ENCODE measurements around the gene KCNH4. TPM values are rescaled to one million over a fixed set of nuclear protein-coding genes. Genes with fewer than 3 reads are reported as not detected.

Gene KCNH4
- total RNA-seq, 4 donors from 2014 or later, result 0.47 to 0.80 TPM; not detected in 2

GRCh38 chr17:42117397-42118125, 63.4 kb downstream of the KCNH4 start:
- Histone ChIP-seq H3K4me1 (peaks cover 0 to 38% (median 10%) of the 10 kb centered on the region in 4 donors), H3K27ac (no peak overlapping the region), H3K27me3 (no peaks in the 10 kb centered on the region), H3K36me3 (no peaks in the 10 kb centered on the region), H3K9me3 (no peaks in the 10 kb centered on the region), H3K4me3 (no peak overlapping the region)
- DNase-seq, result peak in 1 of 3 donors; percentile 53
- TF ChIP-seq POLR2A (IDR thresholded peaks at IDR 0.05), result no peak
- no peak for TF ChIP-seq CTCF (IDR thresholded peaks at IDR 0.05)

DNA sequence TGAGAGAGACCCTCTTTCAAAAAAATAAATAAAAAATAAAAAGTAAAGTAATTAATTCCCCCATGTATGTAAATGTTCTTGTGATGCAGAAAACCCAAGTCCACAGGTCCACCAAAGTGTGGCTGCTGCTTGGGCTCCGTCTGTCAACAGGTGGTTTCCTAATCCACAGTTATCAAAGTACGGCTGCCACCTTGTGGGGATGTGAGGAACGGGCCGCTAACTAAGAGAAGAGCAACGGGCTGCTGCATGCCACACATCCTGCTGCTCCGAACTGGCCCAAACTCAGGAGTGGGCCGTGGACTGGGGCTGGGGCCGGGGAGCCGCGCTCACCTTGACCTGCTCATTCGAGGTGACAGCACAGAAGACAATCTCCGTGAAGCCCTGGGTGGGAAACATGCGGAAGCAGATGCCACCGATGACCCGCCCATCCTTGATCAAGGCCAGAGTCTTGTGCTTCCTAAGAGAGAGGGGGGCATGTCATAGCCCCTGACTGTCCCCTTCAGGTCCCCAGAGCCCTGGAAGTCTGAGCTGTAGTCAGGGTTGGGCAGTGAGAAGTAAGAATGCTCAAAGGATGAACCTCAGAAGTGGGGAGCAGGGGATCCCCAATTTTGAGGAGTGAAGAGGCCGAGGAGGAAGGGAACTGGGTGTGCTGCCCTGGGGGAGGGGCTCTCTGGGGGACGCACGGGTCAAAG, 64.1 kb downstream of the KCNH4 start:
- Histone ChIP-seq H3K9me3 (no peaks in the 10 kb centered on the region), H3K36me3 (no peaks in the 10 kb centered on the region), H3K4me1 (peaks cover 0 to 33% (median 11%) of the 10 kb centered on the region in 4 donors), H3K27ac (peak overlapping the region in 1 of 4 donors; percentile 78), H3K27me3 (no peaks in the 10 kb centered on the region), H3K4me3 (no peak overlapping the region)
- peak; percentile 85 to 96 (median 94) for DNase-seq
- TF ChIP-seq CTCF (IDR thresholded peaks at IDR 0.05) (peak; percentile 80 to 93 (median 92)), POLR2A (IDR thresholded peaks at IDR 0.05) (no peak)

DNA sequence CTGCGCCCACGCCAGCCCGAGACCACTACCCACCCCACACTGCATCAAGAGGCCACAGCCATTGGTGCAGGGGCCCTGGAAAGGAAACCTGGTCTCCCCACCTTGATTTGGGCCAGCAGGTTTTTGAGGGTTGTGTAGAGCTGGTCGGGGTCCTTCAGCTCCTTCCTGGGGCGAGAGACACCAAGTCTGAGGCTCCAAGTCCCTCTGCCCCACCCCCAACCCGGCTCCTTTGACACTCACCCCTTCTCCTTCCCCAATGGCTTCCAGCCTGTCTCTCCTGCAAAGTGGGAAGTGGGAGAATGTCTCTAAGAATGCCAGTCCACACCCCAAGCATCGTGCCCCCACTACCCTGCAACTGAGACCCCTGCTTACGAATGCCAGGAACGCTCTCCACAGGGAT, 66.8 kb downstream of the KCNH4 start:
- no peaks in the 10 kb centered on the region for H3K27me3 ChIP-seq
- H3K9me3 ChIP-seq, result no peaks in the 10 kb centered on the region
- peaks cover 0 to 20% (median 15%) of the 10 kb centered on the region in 4 donors for H3K4me1 ChIP-seq
- no peak for TF ChIP-seq CTCF (IDR thresholded peaks at IDR 0.05)
- no peak for TF ChIP-seq POLR2A (IDR thresholded peaks at IDR 0.05)
- peak overlapping the region in 1 of 4 donors; percentile 78 for H3K27ac ChIP-seq
- DNase-seq, result peak in 1 of 3 donors; percentile 38
- H3K36me3 ChIP-seq, result no peaks in the 10 kb centered on the region
- no peak overlapping the region for H3K4me3 ChIP-seq

GRCh38 chr17:42113293-42114069, 67.5 kb downstream of the KCNH4 start:
- Histone ChIP-seq H3K4me3 (no peak overlapping the region), H3K27ac (peak overlapping the region; percentile 87 to 96 (median 93))
- DNase-seq, result peak in 1 of 3 donors; percentile 49

More at GRCh38 chr17:42113293-42114069, 67.5 kb downstream of the KCNH4 start:
- peaks cover 0 to 19% (median 15%) of the 10 kb centered on the region in 4 donors for H3K4me1 ChIP-seq
- H3K36me3 ChIP-seq, result no peaks in the 10 kb centered on the region
- H3K27me3 ChIP-seq, result no peaks in the 10 kb centered on the region
- TF ChIP-seq CTCF (IDR thresholded peaks at IDR 0.05) (no peak), POLR2A (IDR thresholded peaks at IDR 0.05) (no peak)
- H3K9me3 ChIP-seq, result no peaks in the 10 kb centered on the region

Measured in Peyer's patch (tissue), 4 donors.